ENCODE measurements around the gene AKAP13.
A peak's percentile ranks its signal among the peaks of the same experiment; 100 is the strongest.

Gene AKAP13

GRCh38 chr15:85379403-85380131 lies 836 bp upstream of the AKAP13 start:
- H3K4me3 ChIP-seq (ENCODE audit: low read length): peak overlapping the region; percentile 79
- DNase-seq (ENCODE audit: low read depth): peak; percentile 24
- TF ChIP-seq CTCF (conservative IDR thresholded peaks at IDR 0.05; ENCODE audit: low read length): no peak

GRCh38 chr15:85380812-85381642 lies 624 bp downstream of the AKAP13 start:
- DNase-seq (ENCODE audit: low read depth): peak; percentile 35

GRCh38 chr15:85381850-85382751 lies 1.7 kb downstream of the AKAP13 start:
- no peak for TF ChIP-seq CTCF (conservative IDR thresholded peaks at IDR 0.05; ENCODE audit: low read length)
- H3K4me3 ChIP-seq (ENCODE audit: low read length): peak overlapping the region; percentile 75
- peak; percentile 13 for DNase-seq (ENCODE audit: low read depth)

More at GRCh38 chr15:85380812-85381642, 624 bp downstream of the AKAP13 start:
- H3K4me3 ChIP-seq (ENCODE audit: low read length): peak overlapping the region; percentile 75
- no peak for TF ChIP-seq CTCF (conservative IDR thresholded peaks at IDR 0.05; ENCODE audit: low read length)

- no peak for TF ChIP-seq CTCF (conservative IDR thresholded peaks at IDR 0.05; ENCODE audit: low read length)
- no peak for DNase-seq (ENCODE audit: low read depth)
- no peak overlapping the region for H3K4me3 ChIP-seq (ENCODE audit: low read length)
Measured at GRCh38 chr15:85382942-85383341, 2.5 kb downstream of the AKAP13 start.

GRCh38 chr15:85383470-85384148 lies 3.2 kb downstream of the AKAP13 start:
- TF ChIP-seq CTCF (conservative IDR thresholded peaks at IDR 0.05; ENCODE audit: low read length): no peak
- H3K4me3 ChIP-seq (ENCODE audit: low read length): no peak overlapping the region
- DNase-seq (ENCODE audit: low read depth): no peak

- TF ChIP-seq CTCF (conservative IDR thresholded peaks at IDR 0.05; ENCODE audit: low read length): no peak
- no peak for DNase-seq (ENCODE audit: low read depth)
- no peak overlapping the region for H3K4me3 ChIP-seq (ENCODE audit: low read length)
Measured at GRCh38 chr15:85386261-85386660, 5.9 kb downstream of the AKAP13 start.

Measured in AG10803 (cell line).